ENCODE data around the gene MACO1.

Gene MACO1

GRCh38 chr1:25545767-25546166, 115.1 kb downstream of the MACO1 start:
- Histone ChIP-seq H3K27me3 (replicated peaks) (no peaks in the 10 kb centered on the region), H3K36me3 (replicated peaks) (no peaks in the 10 kb centered on the region), H3K27ac (no peak overlapping the region), H3K4me3 (ENCODE audit: low read depth, low read length) (no peak overlapping the region)
- in situ Hi-C loops (cut with HindIII; ENCODE audit: low pct_ligation_motif_present, low sequenced_read_pairs) = no loop called here
- no peak for TF ChIP-seq CTCF (IDR thresholded peaks at IDR 0.05; ENCODE audit: low read depth, low read length, missing control alignments)
- no peak for DNase-seq

- Histone ChIP-seq H3K36me3 (replicated peaks) (no peaks in the 10 kb centered on the region), H3K4me3 (ENCODE audit: low read depth, low read length) (no peak overlapping the region), H3K27ac (no peak overlapping the region), H3K27me3 (replicated peaks) (no peaks in the 10 kb centered on the region)
- in situ Hi-C loops (cut with HindIII; ENCODE audit: low pct_ligation_motif_present, low sequenced_read_pairs) = no loop called here
- TF ChIP-seq CTCF (IDR thresholded peaks at IDR 0.05; ENCODE audit: low read depth, low read length, missing control alignments) = no peak
- DNase-seq = no peak
Measured at GRCh38 chr1:25546193-25546592, 115.5 kb downstream of the MACO1 start.

GRCh38 chr1:25548601-25549000, 117.9 kb downstream of the MACO1 start:
- Histone ChIP-seq H3K4me3 (ENCODE audit: low read depth, low read length) (no peak overlapping the region), H3K27ac (no peak overlapping the region), H3K36me3 (replicated peaks) (no peaks in the 10 kb centered on the region), H3K27me3 (replicated peaks) (no peaks in the 10 kb centered on the region)
- DNase-seq = no peak
- no peak for TF ChIP-seq CTCF (IDR thresholded peaks at IDR 0.05; ENCODE audit: low read depth, low read length, missing control alignments)
- in situ Hi-C loops (cut with HindIII; ENCODE audit: low pct_ligation_motif_present, low sequenced_read_pairs) = no loop called here

- no peak overlapping the region for H3K4me3 ChIP-seq (ENCODE audit: low read depth, low read length)
Measured at GRCh38 chr1:25549273-25550154, 118.8 kb downstream of the MACO1 start.

More at GRCh38 chr1:25549273-25550154, 118.8 kb downstream of the MACO1 start:
- peak; percentile 43 for DNase-seq
- Histone ChIP-seq H3K27ac (peak overlapping the region; percentile 16), H3K27me3 (replicated peaks) (no peaks in the 10 kb centered on the region), H3K36me3 (replicated peaks) (no peaks in the 10 kb centered on the region)
- TF ChIP-seq CTCF (IDR thresholded peaks at IDR 0.05; ENCODE audit: low read depth, low read length, missing control alignments) = no peak
- in situ Hi-C loops (cut with HindIII; ENCODE audit: low pct_ligation_motif_present, low sequenced_read_pairs) = no loop called here
